CD4-positive, CD25-positive, alpha-beta regulatory T cell (primary cell): ENCODE results near the gene PLB1. TPM values are rescaled to one million over a fixed set of nuclear protein-coding genes. Genes with fewer than 3 reads are reported as not detected.
A peak's percentile ranks its signal among the peaks of the same experiment; 100 is the strongest.

Experiments
- ATAC-seq, 2 donors: fragments of 150-1000 bp; cut with Tn5 transposase; one replicate each; pipeline ENCODE4 v1.10.0; 2021; ENCODE audit warnings: low read depth in 2 of 2, moderate number of reproducible peaks in 2 of 2, moderate library complexity in 1 of 2
- DNase-seq, 3 donors: peaks; one replicate each; pipeline versions ENCODE4 v3.0.0 to v3.0.0-alpha.2; 2012 to 2022; ENCODE audit warnings: mixed read lengths in 1 of 3
- H3K27ac ChIP-seq: one replicate; pipeline ENCODE4 v1.7.0; 2013; ENCODE audit warnings: mild to moderate bottlenecking, low read length; ENCODE audit not compliant: insufficient read depth, poor library complexity, severe bottlenecking
- H3K27me3 ChIP-seq: one replicate; pipeline ENCODE4 v1.7.0; 2013; ENCODE audit warnings: low read length; ENCODE audit not compliant: control insufficient read depth, insufficient read depth
- H3K36me3 ChIP-seq: one replicate; pipeline ENCODE4 v1.7.0; 2013; ENCODE audit warnings: mild to moderate bottlenecking, low read length, moderate library complexity; ENCODE audit not compliant: control insufficient read depth, insufficient read depth
- H3K4me1 ChIP-seq: 2 replicates; pipeline ENCODE4 v1.7.0; 2013; ENCODE audit warnings: mild to moderate bottlenecking, low read length; ENCODE audit not compliant: insufficient read depth, control insufficient read depth, poor library complexity, severe bottlenecking
- H3K4me3 ChIP-seq: one replicate; pipeline ENCODE4 v1.7.0; 2013; ENCODE audit warnings: low read depth, mild to moderate bottlenecking, low read length, moderate library complexity
- H3K9me3 ChIP-seq, 2 experiments: 1 replicate in 1 of 2; 2 replicates in 1 of 2; pipeline ENCODE4 v1.7.0; 2013; ENCODE audit warnings: low read length in 2 of 2, mild to moderate bottlenecking in 1 of 2, moderate library complexity in 1 of 2; ENCODE audit not compliant: control insufficient read depth in 2 of 2
- H3K27ac Mint-ChIP-seq, 3 donors: one replicate each; pipeline ENCODE4 v1.8.0; 2020 to 2022; ENCODE audit warnings: mild to moderate bottlenecking in 3 of 3, mixed read lengths in 3 of 3, moderate library complexity in 2 of 3
- H3K27me3 Mint-ChIP-seq: one replicate; pipeline ENCODE4 v1.8.0; 2022; ENCODE audit warnings: mild to moderate bottlenecking, mixed read lengths
- H3K36me3 Mint-ChIP-seq: one replicate; pipeline ENCODE4 v1.8.0; 2020; ENCODE audit warnings: mixed read lengths
- H3K4me1 Mint-ChIP-seq, 4 donors: one replicate each; pipeline ENCODE4 v1.8.0; 2020 to 2022; ENCODE audit warnings: mixed read lengths in 4 of 4, mild to moderate bottlenecking in 1 of 4
- H3K4me3 Mint-ChIP-seq, 4 donors: one replicate each; pipeline ENCODE4 v1.8.0; 2020 to 2022; ENCODE audit warnings: mild to moderate bottlenecking in 4 of 4, mixed read lengths in 4 of 4, moderate library complexity in 3 of 4
- H3K9me3 Mint-ChIP-seq, 7 donors: one replicate each; pipeline ENCODE4 v1.8.0; 2020 to 2022; ENCODE audit warnings: mixed read lengths in 7 of 7, mild to moderate bottlenecking in 3 of 7, moderate library complexity in 2 of 7
- polyA plus RNA-seq, 4 donors: library from polyadenylated mRNA; unstranded; fragments of 300-500 nt; fragmentation: Illumina TruSeq; gene quantifications; one replicate each; pipeline ENCODE4 v1.2.3, GENCODE V29; 2021
- total RNA-seq: library from RNA; stranded (reverse); gene quantifications from one replicate; pipeline ENCODE4 v1.2.3, GENCODE V29; 2022

PLB1 gene
- total and polyA plus RNA-seq, 5 donors from 2014 or later, result 0.08 to 2.5 (median 0.97) TPM

DNA sequence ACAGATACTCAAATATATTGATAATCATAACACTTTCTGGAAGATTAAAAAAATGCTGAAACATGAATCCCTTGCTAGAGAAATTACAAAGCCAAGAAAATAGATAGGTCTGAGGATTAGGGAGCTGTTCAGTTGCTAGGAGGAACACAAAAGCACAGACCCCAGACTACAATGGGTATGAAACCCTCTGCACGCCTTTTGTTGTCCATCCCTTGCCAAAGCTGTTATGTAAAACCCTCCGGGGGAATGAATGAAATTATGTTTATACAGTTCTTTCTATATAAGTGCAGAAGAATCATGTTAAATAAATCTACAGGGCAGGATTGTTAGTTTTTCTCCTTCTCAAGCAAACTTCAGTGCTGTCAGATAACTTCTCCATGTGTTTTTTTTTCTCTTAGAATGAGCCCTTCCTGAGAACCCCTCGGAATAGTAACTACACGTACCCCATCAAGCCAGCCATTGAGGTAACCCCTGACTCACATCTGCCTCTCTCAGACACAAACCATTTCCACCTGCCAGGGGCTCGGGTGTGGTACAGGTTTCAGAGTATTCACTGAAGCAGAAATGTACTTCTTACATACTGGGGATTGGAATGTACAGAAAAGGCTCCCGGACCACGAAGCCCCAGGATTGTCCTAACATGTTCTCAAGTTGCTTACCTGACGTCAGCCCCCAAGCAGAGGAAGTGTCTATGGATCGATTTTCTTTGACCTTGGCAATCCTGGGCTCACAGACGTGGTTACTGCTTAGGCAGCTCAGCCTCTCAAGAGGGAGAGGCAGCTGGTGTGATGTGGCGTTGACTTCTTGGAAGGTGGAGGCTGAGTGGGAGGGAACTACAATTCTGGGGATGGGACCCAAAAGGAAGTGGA lies 118.0 kb downstream of the PLB1 start:
- Histone ChIP-seq H3K27ac (peak overlapping the region; percentile 76), H3K9me3 (no peaks in the 10 kb centered on the region), H3K36me3 (no peaks in the 10 kb centered on the region), H3K4me1 (peaks cover 49% of the 10 kb centered on the region), H3K27me3 (no peaks in the 10 kb centered on the region), H3K4me3 (peak overlapping the region; percentile 51)
- H3K9me3 Mint-ChIP-seq, result no peaks in the 10 kb centered on the region
- ATAC-seq (peak; percentile 49 to 60), DNase-seq (peak in 2 of 3 donors; percentile 33 to 92)
- H3K36me3 Mint-ChIP-seq, result no peaks in the 10 kb centered on the region
- H3K4me1 Mint-ChIP-seq, result peaks cover 6 to 36% (median 20%) of the 10 kb centered on the region in 4 donors
- H3K27me3 Mint-ChIP-seq, result no peaks in the 10 kb centered on the region
- no peak overlapping the region for H3K27ac Mint-ChIP-seq
- H3K4me3 Mint-ChIP-seq, result no peak overlapping the region

DNA sequence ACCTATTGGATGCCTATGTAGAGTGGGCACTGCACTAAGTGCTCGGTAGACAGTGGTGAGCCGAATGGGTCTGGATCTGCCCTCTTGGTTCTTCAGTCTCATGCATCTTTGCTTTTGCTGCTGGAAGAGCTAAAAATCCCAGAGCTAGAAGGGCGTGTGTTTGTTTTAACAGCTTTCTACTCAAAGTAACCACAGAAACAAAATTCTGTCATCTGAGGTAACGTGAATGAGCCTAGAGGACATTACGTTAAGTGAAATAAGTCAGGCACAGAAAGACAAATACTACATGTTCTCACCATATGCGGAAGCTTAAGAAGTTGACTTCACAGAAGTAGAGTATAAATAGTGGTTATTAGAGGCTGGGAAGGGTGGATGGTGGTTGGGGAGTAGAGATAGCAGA lies 119.8 kb downstream of the PLB1 start:
- H3K36me3 Mint-ChIP-seq, result no peaks in the 10 kb centered on the region
- Histone ChIP-seq H3K27me3 (no peaks in the 10 kb centered on the region), H3K4me3 (peak overlapping the region; percentile 22), H3K36me3 (no peaks in the 10 kb centered on the region), H3K9me3 (no peaks in the 10 kb centered on the region), H3K4me1 (peaks cover 58% of the 10 kb centered on the region), H3K27ac (no peak overlapping the region)
- ATAC-seq, result no peak
- H3K27me3 Mint-ChIP-seq, result no peaks in the 10 kb centered on the region
- peak in 2 of 3 donors; percentile 26 to 53 for DNase-seq
- H3K4me3 Mint-ChIP-seq, result no peak overlapping the region
- no peaks in the 10 kb centered on the region for H3K9me3 Mint-ChIP-seq
- no peak overlapping the region for H3K27ac Mint-ChIP-seq
- peaks cover 6 to 47% (median 22%) of the 10 kb centered on the region in 4 donors for H3K4me1 Mint-ChIP-seq

GRCh38 chr2:28616396-28616999 lies 120.6 kb downstream of the PLB1 start:
- Mint-ChIP-seq H3K9me3 (no peaks in the 10 kb centered on the region), H3K27me3 (no peaks in the 10 kb centered on the region), H3K4me1 (peaks cover 3 to 48% (median 22%) of the 10 kb centered on the region in 4 donors), H3K36me3 (no peaks in the 10 kb centered on the region), H3K4me3 (peak overlapping the region in 1 of 4 donors; percentile 9), H3K27ac (peak overlapping the region in 2 of 3 donors; percentile 56 to 100)
- Histone ChIP-seq H3K27me3 (no peaks in the 10 kb centered on the region), H3K36me3 (no peaks in the 10 kb centered on the region), H3K4me1 (peaks cover 64% of the 10 kb centered on the region), H3K27ac (no peak overlapping the region), H3K9me3 (no peaks in the 10 kb centered on the region), H3K4me3 (no peak overlapping the region)
- ATAC-seq, result no peak
- no peak for DNase-seq

- ATAC-seq, result no peak
- no peak for DNase-seq
- Histone ChIP-seq H3K36me3 (no peaks in the 10 kb centered on the region), H3K9me3 (no peaks in the 10 kb centered on the region), H3K4me1 (peaks cover 76% of the 10 kb centered on the region), H3K27ac (no peak overlapping the region), H3K4me3 (no peak overlapping the region), H3K27me3 (no peaks in the 10 kb centered on the region)
- Mint-ChIP-seq H3K27me3 (no peaks in the 10 kb centered on the region), H3K4me3 (peak overlapping the region in 1 of 4 donors; percentile 15), H3K9me3 (no peaks in the 10 kb centered on the region), H3K27ac (peak overlapping the region; percentile 41 to 100 (median 100)), H3K4me1 (peaks cover 8 to 53% (median 31%) of the 10 kb centered on the region in 4 donors), H3K36me3 (no peaks in the 10 kb centered on the region)
Observed at GRCh38 chr2:28617502-28618184, 121.8 kb downstream of the PLB1 start.

GRCh38 chr2:28618221-28619141 lies 122.6 kb downstream of the PLB1 start:
- Mint-ChIP-seq H3K27me3 (no peaks in the 10 kb centered on the region), H3K36me3 (no peaks in the 10 kb centered on the region), H3K4me1 (peaks cover 8 to 61% (median 37%) of the 10 kb centered on the region in 4 donors), H3K9me3 (no peaks in the 10 kb centered on the region), H3K27ac (peak overlapping the region; percentile 87 to 100 (median 100)), H3K4me3 (peak overlapping the region in 1 of 4 donors; percentile 17)
- ATAC-seq (no peak), DNase-seq (no peak)
- H3K4me1 ChIP-seq, result peaks cover 73% of the 10 kb centered on the region
- H3K36me3 ChIP-seq, result no peaks in the 10 kb centered on the region
- H3K4me3 ChIP-seq, result no peak overlapping the region
- no peaks in the 10 kb centered on the region for H3K27me3 ChIP-seq
- no peak overlapping the region for H3K27ac ChIP-seq
- H3K9me3 ChIP-seq, result no peaks in the 10 kb centered on the region

- peaks cover 2% of the 10 kb centered on the region for H3K36me3 Mint-ChIP-seq
- Histone ChIP-seq H3K27me3 (no peaks in the 10 kb centered on the region), H3K36me3 (no peaks in the 10 kb centered on the region), H3K4me3 (no peak overlapping the region), H3K27ac (no peak overlapping the region), H3K9me3 (no peaks in the 10 kb centered on the region), H3K4me1 (peaks cover 72% of the 10 kb centered on the region)
- DNase-seq (no peak), ATAC-seq (no peak)
- H3K4me3 Mint-ChIP-seq, result peak overlapping the region in 3 of 4 donors; percentile 61 to 79 (median 72)
- no peaks in the 10 kb centered on the region for H3K9me3 Mint-ChIP-seq
- no peaks in the 10 kb centered on the region for H3K27me3 Mint-ChIP-seq
- H3K27ac Mint-ChIP-seq, result peak overlapping the region; percentile 96 to 100 (median 100)
- peaks cover 12 to 71% (median 45%) of the 10 kb centered on the region in 4 donors for H3K4me1 Mint-ChIP-seq
Observed at GRCh38 chr2:28619213-28620196, 123.6 kb downstream of the PLB1 start.
